ENCODE data around the gene KLHL26. TPM values are rescaled to one million over a fixed set of nuclear protein-coding genes. Genes with fewer than 3 reads are reported as not detected.

Gene KLHL26
- total and polyA plus RNA-seq, 2 of the 4 experiments (the other 2 are of a cell fraction): 2.2 to 4.7 TPM

DNA sequence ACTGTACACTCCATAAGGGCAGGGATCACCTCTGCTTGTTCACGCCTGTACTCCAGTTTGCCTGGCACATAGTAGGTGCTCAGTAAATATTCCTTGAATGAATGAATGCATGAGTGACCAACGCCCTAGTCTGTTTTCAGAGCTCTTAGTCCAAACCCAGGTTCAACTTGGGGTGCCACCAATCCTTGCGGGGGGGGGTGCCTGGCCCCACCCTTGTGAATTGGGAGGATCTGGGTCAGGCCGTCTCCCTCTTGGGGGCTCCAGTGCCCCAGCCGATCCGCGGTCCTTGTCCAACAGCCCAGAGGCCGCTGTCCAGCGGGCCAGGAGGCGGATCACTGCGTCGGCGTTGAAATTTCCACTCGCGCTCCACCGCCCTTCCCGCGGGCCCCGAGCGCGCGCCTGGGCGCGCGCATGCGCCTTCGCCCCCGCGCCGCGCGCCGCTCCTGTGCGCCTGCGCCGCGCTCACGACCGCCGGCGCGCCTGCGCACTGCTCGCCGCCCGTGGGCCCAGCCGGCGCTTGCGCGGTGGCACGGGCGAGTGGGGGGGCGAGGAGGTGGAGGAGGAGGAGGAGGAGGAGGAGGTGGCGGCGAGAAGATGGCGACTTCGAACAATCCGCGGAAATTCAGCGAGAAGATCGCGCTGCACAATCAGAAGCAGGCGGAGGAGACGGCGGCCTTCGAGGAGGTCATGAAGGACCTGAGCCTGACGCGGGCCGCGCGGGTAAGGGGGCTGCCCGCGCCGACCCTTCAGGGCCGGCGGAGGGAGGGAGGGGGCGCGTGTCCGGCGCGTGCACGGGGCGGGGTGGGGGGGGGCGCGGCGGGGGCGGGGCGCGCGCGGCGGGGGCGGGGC, 46.5 kb downstream of the KLHL26 start, which contains the start of gene CRTC1:
Gene CRTC1, plus strand, starts transcription at position 572 of the 849 bp plus-strand sequence. Its CDS starts 23 bp downstream, at position 595.
- Histone ChIP-seq H2BK5ac (ENCODE audit: low read depth, low read length, poor library complexity, severe bottlenecking) (peak within 1 kb of the TSS; percentile 86), H3K79me1 (ENCODE audit: low read depth in 1 of 2, low read length in 2 of 2) (peaks cover 28 to 45% of the 10 kb centered on the region in 2 experiments), H3K14ac (replicated peaks; ENCODE audit: low read depth, low read length) (peak within 1 kb of the TSS; percentile 96), H2BK20ac (ENCODE audit: low read depth, low read length) (peak within 1 kb of the TSS; percentile 20; the same call in 1 of the 2 replicates), H2AK9ac (replicated peaks; ENCODE audit: low read depth, low read length, poor library complexity) (peak within 1 kb of the TSS; percentile 97), H4K8ac (ENCODE audit: low read depth in 2 of 2, low read length in 2 of 2) (peak within 1 kb of the TSS; percentile 75 to 100), H3K23ac (ENCODE audit: low read depth, low read length) (peak within 1 kb of the TSS; percentile 72; the same call in 1 of the 2 replicates), H2AFZ (replicated peaks; ENCODE audit: low read length, poor library complexity) (peak within 1 kb of the TSS; percentile 93), H4K5ac (ENCODE audit: low read depth, low read length) (peak within 1 kb of the TSS; percentile 92), H2BK120ac (ENCODE audit: low read depth, low read length) (peak within 1 kb of the TSS; percentile 79), H3K18ac (ENCODE audit: low read depth, low read length) (peak within 1 kb of the TSS; percentile 85), H3K4ac (ENCODE audit: low read depth, low read length) (peak within 1 kb of the TSS; percentile 91), H3K4me2 (ENCODE audit: low read depth, low read length) (peak within 1 kb of the TSS; percentile 95), H3K36me3 (ENCODE audit: control insufficient read depth, insufficient read depth, low read length) (no peaks in the 10 kb centered on the region), H3K9ac (ENCODE audit: low read depth, low read length) (peak within 1 kb of the TSS; percentile 94), H4K20me1 (ENCODE audit: insufficient read depth, low read length) (peaks cover 33% of the 10 kb centered on the region), H3K9me1 (ENCODE audit: insufficient read depth, low read length) (peaks cover 18% of the 10 kb centered on the region), H3K4me3 (ENCODE audit: insufficient read depth, low read depth, low read length) (peak within 1 kb of the TSS; percentile 77), H3K27me3 (ENCODE audit: control insufficient read depth, insufficient read depth, low read length) (no peaks in the 10 kb centered on the region), H3K56ac (ENCODE audit: extremely low read depth, insufficient read depth, low read length) (peak within 1 kb of the TSS; percentile 29), H3K4me1 (ENCODE audit: control insufficient read depth, insufficient read depth, low read length) (peaks cover 23% of the 10 kb centered on the region), H3K9me3 (ENCODE audit: control insufficient read depth, insufficient read depth, low read length) (no peaks in the 10 kb centered on the region), H2BK15ac (ENCODE audit: low read depth, low read length) (peak within 1 kb of the TSS; percentile 79; the same call in 2 of the 3 replicates), H4K91ac (ENCODE audit: insufficient read depth, low read depth, low read length) (peak within 1 kb of the TSS; percentile 89), H3K27ac (ENCODE audit: insufficient read depth, low read length) (peak within 1 kb of the TSS; percentile 95), H2AK5ac (ENCODE audit: low read depth, low read length) (peak within 1 kb of the TSS; percentile 95)
- dilution Hi-C loops (cut with HindIII; ENCODE audit: low sequenced_read_pairs, unreplicated experiment): no loop called here
- ATAC-seq (ENCODE audit: low read depth) (peak; percentile 93), DNase-seq (peak; percentile 79)
- ChIA-PET POLR2A (ENCODE audit: unreplicated experiment) (interaction anchor here (0.6 kb wide), 1 partner anchor 537 kb away, joined by 3 read pairs; no protein-coding TSS in a partner anchor), CTCF (no interaction called here)
- BruUV-seq (replicated peaks): no TSS peak
- in situ Hi-C loops (cut with MboI; ENCODE audit: low sequenced_read_pairs): no loop called here
- intact Hi-C loops (cut with micrococcal nuclease): no loop called here
- 2% methylated on average over 22 of the region's 93 CpGs; no CpG with 5 or more reads in 1 of the 2 experiments for WGBS, 2 experiments (ENCODE audit: extremely low coverage in 2 of 2, insufficient read length in 1 of 2)
- no peak for TF ChIP-seq FOS (IDR thresholded peaks at IDR 0.05; ENCODE audit: low read depth, low read length)
- TF ChIP-seq POLR2A (IDR thresholded peaks at IDR 0.05; ENCODE audit: low read depth, low read length): peak; percentile 83
- TF ChIP-seq, protein P1, sequence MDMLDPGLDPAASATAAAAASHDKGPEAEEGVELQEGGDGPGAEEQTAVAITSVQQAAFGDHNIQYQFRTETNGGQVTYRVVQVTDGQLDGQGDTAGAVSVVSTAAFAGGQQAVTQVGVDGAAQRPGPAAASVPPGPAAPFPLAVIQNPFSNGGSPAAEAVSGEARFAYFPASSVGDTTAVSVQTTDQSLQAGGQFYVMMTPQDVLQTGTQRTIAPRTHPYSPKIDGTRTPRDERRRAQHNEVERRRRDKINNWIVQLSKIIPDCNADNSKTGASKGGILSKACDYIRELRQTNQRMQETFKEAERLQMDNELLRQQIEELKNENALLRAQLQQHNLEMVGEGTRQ (IDR thresholded peaks at IDR 0.05; ENCODE audit: low read depth, low read length): peak; percentile 54; the same call in 1 of the 2 replicates
- TF ChIP-seq MXI1 (IDR thresholded peaks at IDR 0.05; ENCODE audit: borderline replicate concordance, low read depth, low read length): 0 out of 2 replicates have a peak, but pooled peaks have one; percentile 24
- 0 out of 2 replicates have a peak, but pooled peaks have one; percentile 8 for TF ChIP-seq SMC3 (IDR thresholded peaks at IDR 0.05; ENCODE audit: low read depth, low read length)
- no peak for TF ChIP-seq RFX5 (IDR thresholded peaks at IDR 0.05; ENCODE audit: low read depth, low read length)
- TF ChIP-seq MAZ (IDR thresholded peaks at IDR 0.05; ENCODE audit: borderline replicate concordance, low read depth, low read length): peak; percentile 89
- TF ChIP-seq RAD21 (IDR thresholded peaks at IDR 0.05; ENCODE audit: low read length): peak; percentile 26; the same call in 1 of the 2 replicates
- peak; percentile 57; the same call in 1 of the 2 replicates for TF ChIP-seq BHLHE40 (IDR thresholded peaks at IDR 0.05; ENCODE audit: low read depth, low read length)
- no peak for TF ChIP-seq RCOR1 (IDR thresholded peaks at IDR 0.05; ENCODE audit: insufficient replicate concordance, low read length)
- TF ChIP-seq MAFK (IDR thresholded peaks at IDR 0.05; ENCODE audit: low read depth, low read length): no peak
- TF ChIP-seq, protein P2, sequence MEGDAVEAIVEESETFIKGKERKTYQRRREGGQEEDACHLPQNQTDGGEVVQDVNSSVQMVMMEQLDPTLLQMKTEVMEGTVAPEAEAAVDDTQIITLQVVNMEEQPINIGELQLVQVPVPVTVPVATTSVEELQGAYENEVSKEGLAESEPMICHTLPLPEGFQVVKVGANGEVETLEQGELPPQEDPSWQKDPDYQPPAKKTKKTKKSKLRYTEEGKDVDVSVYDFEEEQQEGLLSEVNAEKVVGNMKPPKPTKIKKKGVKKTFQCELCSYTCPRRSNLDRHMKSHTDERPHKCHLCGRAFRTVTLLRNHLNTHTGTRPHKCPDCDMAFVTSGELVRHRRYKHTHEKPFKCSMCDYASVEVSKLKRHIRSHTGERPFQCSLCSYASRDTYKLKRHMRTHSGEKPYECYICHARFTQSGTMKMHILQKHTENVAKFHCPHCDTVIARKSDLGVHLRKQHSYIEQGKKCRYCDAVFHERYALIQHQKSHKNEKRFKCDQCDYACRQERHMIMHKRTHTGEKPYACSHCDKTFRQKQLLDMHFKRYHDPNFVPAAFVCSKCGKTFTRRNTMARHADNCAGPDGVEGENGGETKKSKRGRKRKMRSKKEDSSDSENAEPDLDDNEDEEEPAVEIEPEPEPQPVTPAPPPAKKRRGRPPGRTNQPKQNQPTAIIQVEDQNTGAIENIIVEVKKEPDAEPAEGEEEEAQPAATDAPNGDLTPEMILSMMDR (conservative IDR thresholded peaks at IDR 0.05; ENCODE audit: low read depth, low read length): no peak
- TF ChIP-seq, protein P3, sequence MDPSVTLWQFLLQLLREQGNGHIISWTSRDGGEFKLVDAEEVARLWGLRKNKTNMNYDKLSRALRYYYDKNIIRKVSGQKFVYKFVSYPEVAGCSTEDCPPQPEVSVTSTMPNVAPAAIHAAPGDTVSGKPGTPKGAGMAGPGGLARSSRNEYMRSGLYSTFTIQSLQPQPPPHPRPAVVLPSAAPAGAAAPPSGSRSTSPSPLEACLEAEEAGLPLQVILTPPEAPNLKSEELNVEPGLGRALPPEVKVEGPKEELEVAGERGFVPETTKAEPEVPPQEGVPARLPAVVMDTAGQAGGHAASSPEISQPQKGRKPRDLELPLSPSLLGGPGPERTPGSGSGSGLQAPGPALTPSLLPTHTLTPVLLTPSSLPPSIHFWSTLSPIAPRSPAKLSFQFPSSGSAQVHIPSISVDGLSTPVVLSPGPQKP (IDR thresholded peaks at IDR 0.05; ENCODE audit: borderline replicate concordance, low read depth, low read length): no peak

Data from IMR-90 (cell line).